ENCODE data around the gene FRMD1.

DNA sequence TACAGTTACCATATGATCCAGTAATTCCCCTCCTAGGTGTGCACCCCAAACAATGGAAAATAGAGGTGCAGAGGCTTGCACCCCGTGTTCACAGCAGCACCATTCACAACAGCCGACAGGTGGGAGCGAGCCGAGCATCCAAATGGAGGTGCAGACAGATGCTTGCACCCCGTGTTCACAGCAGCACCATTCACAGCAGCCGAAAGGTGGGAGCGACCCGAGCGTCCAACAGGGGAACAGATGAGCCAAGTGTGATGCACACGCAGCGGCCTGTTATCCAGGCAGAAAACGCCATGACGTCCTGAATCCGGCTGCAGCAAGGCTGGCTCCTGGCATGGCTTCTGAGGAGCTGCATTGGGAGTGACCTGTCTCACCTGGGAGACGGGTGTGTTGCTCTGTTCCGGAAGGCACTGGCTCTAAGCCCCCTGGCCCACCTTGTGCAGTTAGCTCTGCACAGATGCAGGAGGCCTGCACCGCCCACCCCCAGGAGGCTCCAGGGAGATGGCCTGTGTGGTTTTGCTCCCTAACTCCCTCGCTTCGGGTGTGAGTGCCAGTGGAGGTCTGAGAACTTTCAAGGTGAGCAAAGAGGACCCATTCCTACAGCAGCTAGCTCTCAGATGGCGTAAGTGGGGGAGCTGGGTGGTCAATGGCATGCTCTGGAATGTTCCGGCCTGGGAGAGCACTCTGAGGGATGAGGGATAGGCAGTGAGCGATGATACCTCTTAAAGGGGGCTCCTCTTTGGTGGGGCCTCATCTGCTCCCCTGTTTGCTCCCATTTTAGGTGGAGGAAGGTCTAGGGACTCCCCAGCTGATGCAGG lies 47.8 kb upstream of the FRMD1 start:
- TF ChIP-seq, protein P1, sequence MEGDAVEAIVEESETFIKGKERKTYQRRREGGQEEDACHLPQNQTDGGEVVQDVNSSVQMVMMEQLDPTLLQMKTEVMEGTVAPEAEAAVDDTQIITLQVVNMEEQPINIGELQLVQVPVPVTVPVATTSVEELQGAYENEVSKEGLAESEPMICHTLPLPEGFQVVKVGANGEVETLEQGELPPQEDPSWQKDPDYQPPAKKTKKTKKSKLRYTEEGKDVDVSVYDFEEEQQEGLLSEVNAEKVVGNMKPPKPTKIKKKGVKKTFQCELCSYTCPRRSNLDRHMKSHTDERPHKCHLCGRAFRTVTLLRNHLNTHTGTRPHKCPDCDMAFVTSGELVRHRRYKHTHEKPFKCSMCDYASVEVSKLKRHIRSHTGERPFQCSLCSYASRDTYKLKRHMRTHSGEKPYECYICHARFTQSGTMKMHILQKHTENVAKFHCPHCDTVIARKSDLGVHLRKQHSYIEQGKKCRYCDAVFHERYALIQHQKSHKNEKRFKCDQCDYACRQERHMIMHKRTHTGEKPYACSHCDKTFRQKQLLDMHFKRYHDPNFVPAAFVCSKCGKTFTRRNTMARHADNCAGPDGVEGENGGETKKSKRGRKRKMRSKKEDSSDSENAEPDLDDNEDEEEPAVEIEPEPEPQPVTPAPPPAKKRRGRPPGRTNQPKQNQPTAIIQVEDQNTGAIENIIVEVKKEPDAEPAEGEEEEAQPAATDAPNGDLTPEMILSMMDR (IDR thresholded peaks at IDR 0.05; ENCODE audit: poor library complexity), result no peak
- TF ChIP-seq EZH2phosphoT487 (IDR thresholded peaks at IDR 0.05; ENCODE audit: low read depth, severe bottlenecking, unreplicated experiment), result no peak

Measured in hepatocyte (in vitro differentiated cells).